ENCODE data around the gene RAB9A.
"Not testable (repeated sequence)": the region's sequence is repeated elsewhere in the genome, so short reads cannot be mapped to it uniquely, and the experiment has no call there.

The RAB9A gene

DNA sequence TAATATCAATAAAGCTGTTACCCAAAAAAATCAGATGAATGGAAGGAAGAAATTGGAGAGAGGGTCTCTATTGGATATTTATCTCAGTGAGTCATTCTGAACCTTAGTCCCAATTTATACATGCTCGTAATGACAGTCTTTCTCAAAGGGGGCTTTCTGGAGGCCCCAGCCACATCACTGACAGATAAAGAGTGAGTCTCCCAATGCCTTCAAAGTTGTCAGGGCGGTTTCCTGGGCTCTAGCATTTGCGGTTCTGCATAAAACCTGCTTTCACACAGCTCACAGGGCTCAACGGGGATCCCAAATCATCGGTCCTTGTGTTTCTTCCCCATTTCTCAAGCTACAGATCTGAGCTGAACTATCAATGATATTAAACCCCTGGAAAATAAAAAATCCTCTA, 18.7 kb upstream of the RAB9A start:
- DNase-seq (ENCODE audit: low spot score) = no peak

DNA sequence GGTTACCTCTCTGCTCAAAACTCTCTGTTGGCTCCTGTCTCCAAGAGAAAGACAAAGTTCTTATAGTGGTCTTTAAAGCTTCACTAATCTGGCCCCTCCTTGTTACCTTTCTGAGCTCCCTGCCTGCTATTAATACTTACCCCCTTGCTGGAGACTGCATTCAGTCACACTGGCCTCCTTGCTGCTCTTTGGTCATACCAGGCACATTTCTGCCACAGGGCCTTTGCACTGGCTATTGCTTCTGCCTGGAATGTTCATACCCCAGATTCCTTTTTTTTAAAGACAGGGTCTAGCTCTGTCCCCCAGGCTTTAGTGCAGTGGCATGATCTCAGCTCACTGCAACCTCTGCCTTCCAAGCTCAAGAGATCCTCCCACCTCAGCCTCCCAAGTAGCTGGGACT, 15.9 kb upstream of the RAB9A start:
- no peak for DNase-seq (ENCODE audit: low spot score)

GRCh38 chrX:13676885-13677284, 12.0 kb upstream of the RAB9A start:
- DNase-seq (ENCODE audit: low spot score) = no peak

- DNase-seq (ENCODE audit: low spot score) = not testable (repeated sequence)
Observed at GRCh38 chrX:13679700-13680099, 9.2 kb upstream of the RAB9A start.

DNA sequence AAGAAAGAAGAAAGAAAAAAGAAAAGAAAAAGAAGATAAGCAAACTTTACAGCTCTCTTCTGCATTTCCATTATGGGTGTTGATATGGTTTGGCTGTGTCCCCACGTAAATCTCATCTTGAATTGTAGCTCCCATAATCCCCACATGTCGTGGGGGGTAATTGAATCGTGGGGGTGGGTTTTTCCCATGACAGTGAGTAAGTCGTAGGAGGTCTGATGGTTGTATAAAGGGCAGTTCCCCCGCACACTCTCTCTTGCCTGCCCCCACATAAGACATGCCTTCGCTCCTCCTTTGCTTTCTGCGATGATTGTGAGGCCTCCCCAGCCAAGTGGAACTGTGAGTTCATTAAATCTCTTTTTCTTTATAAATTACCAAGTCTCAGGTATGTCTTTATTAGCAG, 7.3 kb upstream of the RAB9A start:
- DNase-seq (ENCODE audit: low spot score) = no peak

DNA sequence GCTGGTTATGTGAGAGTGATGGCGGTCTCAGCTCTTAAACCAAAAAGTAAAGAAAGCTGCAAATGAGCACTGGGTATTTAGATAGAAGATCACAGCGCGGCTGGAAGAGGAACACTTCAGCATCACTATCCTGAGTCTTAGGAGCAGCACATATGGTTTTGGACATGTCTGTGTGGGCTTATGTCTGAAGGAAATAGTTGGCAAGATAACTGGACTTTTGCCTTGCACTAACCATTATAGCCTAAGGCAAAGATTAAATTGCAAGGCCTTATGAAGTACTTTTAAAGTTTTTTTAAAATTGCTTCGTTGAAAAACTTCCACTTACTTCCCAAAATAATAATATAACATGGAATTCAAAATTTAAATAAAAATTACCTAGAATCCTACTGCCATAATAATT, 4.6 kb upstream of the RAB9A start:
- no peak for DNase-seq (ENCODE audit: low spot score)

- DNase-seq (ENCODE audit: low spot score) = no peak
Observed at GRCh38 chrX:13685126-13685763, 3.7 kb upstream of the RAB9A start.

GRCh38 chrX:13687203-13687602, 1.7 kb upstream of the RAB9A start:
- DNase-seq (ENCODE audit: low spot score) = no peak

GRCh38 chrX:13688384-13688957, 457 bp upstream of the RAB9A start:
- DNase-seq (ENCODE audit: low spot score) = no peak

GRCh38 chrX:13689741-13690211, 848 bp downstream of the RAB9A start:
- no peak for DNase-seq (ENCODE audit: low spot score)

- no peak for DNase-seq (ENCODE audit: low spot score)
Observed at GRCh38 chrX:13690836-13691235, 1.9 kb downstream of the RAB9A start.

- DNase-seq (ENCODE audit: low spot score) = no peak
Observed at GRCh38 chrX:13691841-13692371, 3.0 kb downstream of the RAB9A start.

GRCh38 chrX:13692771-13693231, 3.9 kb downstream of the RAB9A start:
- no peak for DNase-seq (ENCODE audit: low spot score)

DNA sequence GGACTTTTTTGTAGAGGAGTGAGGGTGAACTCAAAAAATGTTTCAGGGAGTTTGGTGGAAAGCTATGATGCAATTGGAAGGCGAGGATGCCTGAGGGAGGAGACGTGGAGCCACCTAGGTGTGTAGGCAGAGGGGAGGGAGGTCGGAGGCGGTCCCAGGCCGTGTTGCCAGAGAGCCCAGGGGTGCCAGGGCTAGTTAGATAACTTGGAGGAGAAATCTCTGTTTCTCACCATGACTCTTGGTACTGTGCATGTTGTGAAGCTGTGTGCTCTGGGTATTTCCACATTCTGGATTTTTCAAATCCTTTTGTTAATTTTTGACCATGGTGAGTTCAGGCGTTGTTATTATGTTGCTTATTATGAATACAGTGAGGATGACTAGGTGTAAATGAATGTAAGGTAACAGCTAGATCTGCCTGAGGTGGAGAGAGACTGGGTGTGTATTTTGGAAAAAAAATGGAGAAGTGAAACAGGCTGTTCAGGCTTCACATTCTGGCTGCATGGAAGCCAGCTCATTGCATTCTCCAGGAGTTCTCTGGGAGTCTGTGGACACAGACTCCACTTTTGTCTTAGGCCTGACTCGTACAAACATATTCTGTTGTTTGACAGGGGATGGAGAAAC, 4.5 kb downstream of the RAB9A start:
- DNase-seq (ENCODE audit: low spot score) = no peak

GRCh38 chrX:13694359-13694758, 5.4 kb downstream of the RAB9A start:
- DNase-seq (ENCODE audit: low spot score) = no peak

DNA sequence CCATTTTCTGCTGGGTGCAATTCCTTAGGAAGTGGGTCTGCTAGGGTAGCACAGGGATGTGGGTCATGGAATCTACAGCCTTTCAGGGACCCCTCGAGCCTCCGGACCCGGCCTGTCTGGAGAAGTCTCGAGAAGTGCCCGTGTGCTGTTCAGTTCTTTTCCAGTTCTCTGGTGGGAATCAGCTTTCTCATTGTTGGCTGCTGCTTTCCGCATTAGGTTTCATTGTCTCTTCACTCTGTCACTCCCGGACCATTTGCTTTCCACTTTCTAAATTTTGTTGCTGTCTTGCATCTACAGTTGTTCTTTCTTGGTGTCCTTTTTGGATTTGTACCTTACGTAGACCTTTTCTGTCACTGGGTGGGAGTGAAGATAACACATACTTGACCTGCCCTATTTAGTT, 6.1 kb downstream of the RAB9A start:
- no peak for DNase-seq (ENCODE audit: low spot score)

DNA sequence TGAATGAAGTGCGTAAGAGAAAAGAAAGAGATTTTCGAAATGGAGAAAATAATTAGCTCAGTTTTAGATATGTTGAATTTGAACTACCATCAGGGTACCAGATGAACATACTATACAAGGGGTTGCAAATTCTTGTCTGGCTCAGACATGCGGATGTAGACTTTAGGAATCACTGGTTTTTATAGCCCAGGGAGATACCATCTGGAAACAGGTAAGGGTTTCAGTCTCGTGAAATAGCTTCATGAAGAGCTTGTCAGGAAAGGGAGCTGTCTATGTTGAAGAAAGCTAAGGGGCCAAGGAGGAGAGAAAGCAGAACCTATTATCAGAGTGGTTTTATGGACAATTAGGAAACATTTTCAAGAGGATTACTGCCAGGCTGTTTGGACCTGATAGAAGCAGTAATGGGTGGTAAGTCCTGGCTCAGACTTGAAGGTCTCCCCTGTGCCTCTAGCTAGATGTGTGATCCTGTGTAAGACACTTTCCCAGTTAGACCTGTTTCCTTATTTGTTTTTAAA, 6.7 kb downstream of the RAB9A start:
- DNase-seq (ENCODE audit: low spot score) = no peak

DNA sequence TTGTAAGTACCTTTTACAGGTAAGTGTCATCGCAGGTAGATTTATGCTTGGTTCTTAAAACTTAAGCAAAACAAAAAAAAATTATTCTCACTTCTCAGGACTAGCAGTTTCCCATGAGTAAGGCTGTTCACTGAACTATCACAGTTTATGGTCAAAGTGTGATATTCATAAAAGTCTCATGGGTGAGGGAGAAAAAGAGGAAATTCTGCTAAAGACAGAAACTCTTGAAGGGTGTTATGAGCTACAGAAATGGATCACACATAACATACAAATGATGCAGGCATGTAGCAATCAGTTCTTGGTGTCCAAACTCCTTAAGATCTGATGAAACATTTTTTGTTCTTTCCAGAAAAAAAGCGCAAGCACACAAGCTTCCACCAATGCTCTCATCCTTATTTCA, 8.5 kb downstream of the RAB9A start:
- DNase-seq (ENCODE audit: low spot score) = no peak

DNA sequence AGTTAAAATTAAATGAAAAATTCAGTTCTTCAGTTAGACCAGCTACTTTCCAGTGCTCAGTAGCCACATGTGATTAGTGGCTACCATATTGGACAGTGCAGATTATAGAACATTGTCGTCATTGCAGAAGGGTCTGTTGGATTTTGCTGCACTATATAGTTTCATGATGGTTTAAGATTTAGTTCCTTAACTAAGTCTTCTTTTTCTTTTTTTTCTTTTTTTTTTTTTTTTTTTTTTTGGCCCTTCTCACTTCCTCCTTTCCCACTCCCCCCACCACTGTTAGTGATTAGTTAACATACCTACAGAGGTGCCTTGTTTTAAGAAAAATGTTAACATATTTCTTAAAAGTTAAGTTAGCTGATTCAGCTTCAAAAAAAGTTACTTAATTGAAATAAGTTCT, 9.0 kb downstream of the RAB9A start:
- no peak for DNase-seq (ENCODE audit: low spot score)

- peak; percentile 5 for DNase-seq (ENCODE audit: low spot score)
Observed at GRCh38 chrX:13698432-13698831, 9.5 kb downstream of the RAB9A start.

DNA sequence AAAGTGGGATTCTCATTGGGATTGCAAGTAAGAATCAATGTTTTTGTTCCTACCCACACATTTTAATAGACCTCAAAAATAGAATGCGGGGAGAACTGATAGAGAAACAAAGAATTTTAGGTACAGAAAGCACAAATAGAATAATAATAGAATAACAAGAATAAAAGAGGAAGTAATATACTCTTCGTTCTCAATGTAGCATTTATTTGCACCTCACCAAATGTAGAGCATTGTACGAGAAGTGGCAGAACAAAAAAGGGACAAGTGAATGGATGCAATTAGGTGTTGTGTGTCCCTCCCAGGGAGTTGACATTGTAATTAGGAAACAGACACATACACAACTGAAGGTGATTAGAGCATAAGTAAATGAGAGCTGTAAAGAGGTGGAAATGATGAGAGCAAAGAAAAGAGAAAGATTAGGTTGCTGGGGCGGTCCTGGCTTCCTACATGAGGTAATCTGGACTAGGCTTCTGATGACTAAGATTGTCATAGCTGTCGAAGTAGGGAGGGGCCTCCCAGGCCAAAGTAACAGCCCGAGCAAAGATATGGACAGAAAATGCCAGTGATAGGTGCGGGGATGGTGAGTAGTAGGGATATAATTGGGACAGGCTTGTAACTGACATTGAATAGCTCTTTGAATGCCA, 10.4 kb downstream of the RAB9A start:
- no peak for DNase-seq (ENCODE audit: low spot score)

GRCh38 chrX:13700380-13700779, 11.5 kb downstream of the RAB9A start:
- no peak for DNase-seq (ENCODE audit: low spot score)

All from LoVo (cell line).